Gastroesophageal sphincter (tissue), 4 donors: Measurements from ENCODE around the gene BIRC7. TPM values are rescaled to one million over a fixed set of nuclear protein-coding genes. Genes with fewer than 3 reads are reported as not detected.

ENCODE experiments used
- ATAC-seq: fragments of 150-250 bp; one replicate; pipeline ENCODE4 v1.9.1; 2016; ENCODE audit warnings: mild to moderate bottlenecking, moderate library complexity
- H3K27ac ChIP-seq, 4 donors: fragments of 200-600 bp; sonication (generic) in 3 of 4; 1 replicate in 3 of 4; 2 replicates in 1 of 4; pipeline ENCODE4 v1.5.1; 2016 to 2019
- H3K27me3 ChIP-seq: fragments of 200-600 bp; sonication (generic); one replicate; pipeline ENCODE4 v1.5.1; 2019
- H3K36me3 ChIP-seq, 2 donors: fragments of 200-600 bp; sonication (generic); one replicate each; pipeline ENCODE4 v1.5.1; 2019; ENCODE audit warnings: control low read depth in 1 of 2
- H3K4me1 ChIP-seq, 3 donors: fragments of 200-600 bp; sonication (generic); 1 replicate in 2 of 3; 2 replicates in 1 of 3; pipeline ENCODE4 v1.5.1; 2016 to 2019; ENCODE audit warnings: control low read depth in 2 of 3
- H3K4me3 ChIP-seq, 2 donors: fragments of 200-600 bp; sonication (generic); one replicate each; pipeline ENCODE4 v1.5.1; 2019; ENCODE audit warnings: mild to moderate bottlenecking in 1 of 2, moderate library complexity in 1 of 2
- H3K9me3 ChIP-seq, 3 donors: fragments of 200-600 bp; sonication (generic); one replicate each; pipeline ENCODE4 v1.5.1; 2017 to 2019; ENCODE audit warnings: control low read depth in 2 of 3
- EP300 ChIP-seq: sonication (generic); formaldehyde crosslinking; IDR thresholded peaks from one replicate; pipeline ENCODE4 v1.6.1; 2017; ENCODE audit warnings: antibody characterized with exemption, mild to moderate bottlenecking
- POLR2A ChIP-seq, 2 donors: fragments of 450-650 bp; IDR thresholded peaks; one replicate each; pipeline ENCODE4 v1.6.1; 2017; ENCODE audit warnings: antibody characterized with exemption in 2 of 2, mild to moderate bottlenecking in 2 of 2, moderate library complexity in 1 of 2
- POLR2AphosphoS5 ChIP-seq: sonication (generic); formaldehyde crosslinking; IDR thresholded peaks from one replicate; pipeline ENCODE4 v1.6.1; 2017; ENCODE audit warnings: antibody characterized with exemption
- WGBS, 2 donors: methylation state at CpG; one replicate each; pipeline ENCODE4 v1.1.5; 2018; ENCODE audit warnings: low coverage in 1 of 2; 5-methylcytosine and 5-hydroxymethylcytosine counted together
- total RNA-seq, 4 donors: library from RNA; depleted of rRNA; stranded (reverse); fragments of >200 nt; gene quantifications; one replicate each; pipeline ENCODE4 v1.1.0, GENCODE V29; 2016
- TF ChIP-seq, protein P1 (sequence below), 4 experiments: fragments of 200-600 bp in 2 of 4; fragments of 450-650 bp in 2 of 4; sonication (generic) in 1 of 4; IDR thresholded peaks; one replicate each; pipeline ENCODE4 v1.5.1; 2017 to 2019; ENCODE audit warnings: antibody characterized with exemption in 4 of 4, mild to moderate bottlenecking in 2 of 4, moderate library complexity in 2 of 4

The BIRC7 gene
- total RNA-seq, 4 donors from 2014 or later: not detected

DNA sequence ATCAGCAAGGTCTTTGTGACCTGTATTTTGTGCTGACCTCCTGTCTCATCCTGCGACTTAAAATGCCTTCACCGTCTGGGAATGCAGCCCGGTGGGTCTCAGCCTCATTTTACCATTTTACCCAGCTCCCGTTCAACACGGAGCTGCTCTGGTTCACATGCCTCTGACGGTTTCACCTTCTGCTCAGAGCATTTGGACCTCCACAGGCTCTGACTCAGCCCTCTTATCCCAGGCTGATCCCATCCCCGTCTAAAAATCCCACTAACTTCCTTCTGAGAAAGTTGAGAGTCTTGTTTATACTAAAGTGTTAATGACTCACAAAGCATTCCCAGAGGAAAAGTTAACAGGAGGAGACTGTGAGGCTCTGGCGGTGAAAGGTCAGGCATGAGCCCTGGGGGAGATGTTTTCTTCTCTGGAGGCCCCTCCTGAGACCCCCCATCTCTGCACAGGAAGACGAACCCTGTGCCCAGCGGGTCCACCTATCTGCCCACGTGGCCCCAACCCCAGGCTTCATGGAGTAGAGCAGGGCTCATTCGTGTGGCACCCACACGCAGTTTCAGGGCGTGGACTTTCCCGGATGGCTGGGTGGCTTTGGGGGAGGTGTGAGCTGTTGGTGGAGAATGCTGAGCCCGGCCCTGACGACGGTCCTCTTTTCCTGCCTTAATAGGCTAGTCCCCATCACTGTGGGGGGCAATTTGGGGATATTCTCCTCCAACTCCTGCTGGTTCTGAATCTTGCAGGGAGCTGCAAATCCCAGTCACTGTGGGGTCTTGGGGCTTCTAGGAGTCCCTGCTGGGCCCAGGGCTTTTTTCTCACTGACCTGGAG is 3.3 kb upstream of the BIRC7 start:
- Histone ChIP-seq H3K36me3 (no peaks in the 10 kb centered on the region), H3K27me3 (peaks cover 83% of the 10 kb centered on the region), H3K27ac (no peak overlapping the region), H3K4me3 (no peak overlapping the region), H3K4me1 (peaks cover 0 to 10% (median 0%) of the 10 kb centered on the region in 3 donors), H3K9me3 (no peaks in the 10 kb centered on the region)
- 42 to 57% methylated on average over 4 to 6 of the region's 18 CpGs for WGBS, 2 donors
- TF ChIP-seq, protein P1, sequence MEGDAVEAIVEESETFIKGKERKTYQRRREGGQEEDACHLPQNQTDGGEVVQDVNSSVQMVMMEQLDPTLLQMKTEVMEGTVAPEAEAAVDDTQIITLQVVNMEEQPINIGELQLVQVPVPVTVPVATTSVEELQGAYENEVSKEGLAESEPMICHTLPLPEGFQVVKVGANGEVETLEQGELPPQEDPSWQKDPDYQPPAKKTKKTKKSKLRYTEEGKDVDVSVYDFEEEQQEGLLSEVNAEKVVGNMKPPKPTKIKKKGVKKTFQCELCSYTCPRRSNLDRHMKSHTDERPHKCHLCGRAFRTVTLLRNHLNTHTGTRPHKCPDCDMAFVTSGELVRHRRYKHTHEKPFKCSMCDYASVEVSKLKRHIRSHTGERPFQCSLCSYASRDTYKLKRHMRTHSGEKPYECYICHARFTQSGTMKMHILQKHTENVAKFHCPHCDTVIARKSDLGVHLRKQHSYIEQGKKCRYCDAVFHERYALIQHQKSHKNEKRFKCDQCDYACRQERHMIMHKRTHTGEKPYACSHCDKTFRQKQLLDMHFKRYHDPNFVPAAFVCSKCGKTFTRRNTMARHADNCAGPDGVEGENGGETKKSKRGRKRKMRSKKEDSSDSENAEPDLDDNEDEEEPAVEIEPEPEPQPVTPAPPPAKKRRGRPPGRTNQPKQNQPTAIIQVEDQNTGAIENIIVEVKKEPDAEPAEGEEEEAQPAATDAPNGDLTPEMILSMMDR (IDR thresholded peaks at IDR 0.05): no peak
- no peak for TF ChIP-seq POLR2A (IDR thresholded peaks at IDR 0.05)
- TF ChIP-seq POLR2AphosphoS5: no peak
- TF ChIP-seq EP300: no peak
- no peak for ATAC-seq

DNA sequence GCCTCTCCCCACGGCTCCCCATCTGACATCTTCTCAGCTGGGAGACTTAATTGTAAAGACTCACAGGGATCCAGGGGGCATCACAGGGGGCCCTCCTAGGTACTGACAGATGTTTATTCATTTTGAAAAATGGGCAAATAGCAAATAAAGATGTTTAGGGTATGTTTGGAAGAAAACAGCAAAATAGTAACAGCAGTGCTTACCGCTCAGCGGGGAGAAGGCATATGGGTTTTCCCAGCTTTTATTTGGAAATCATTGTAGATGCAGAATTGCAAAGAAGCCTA is 2.7 kb upstream of the BIRC7 start:
- no peak for TF ChIP-seq POLR2A (IDR thresholded peaks at IDR 0.05)
- no peak for TF ChIP-seq EP300
- TF ChIP-seq, protein P1 (IDR thresholded peaks at IDR 0.05): no peak
- no peak for TF ChIP-seq POLR2AphosphoS5
- WGBS, 2 donors: 87 to 93% methylated on average over 2 of the region's 3 CpGs
- Histone ChIP-seq H3K9me3 (no peaks in the 10 kb centered on the region), H3K36me3 (no peaks in the 10 kb centered on the region), H3K4me1 (peaks cover 0 to 10% (median 0%) of the 10 kb centered on the region in 3 donors), H3K27ac (no peak overlapping the region), H3K4me3 (no peak overlapping the region), H3K27me3 (peaks cover 88% of the 10 kb centered on the region)
- ATAC-seq: no peak

DNA sequence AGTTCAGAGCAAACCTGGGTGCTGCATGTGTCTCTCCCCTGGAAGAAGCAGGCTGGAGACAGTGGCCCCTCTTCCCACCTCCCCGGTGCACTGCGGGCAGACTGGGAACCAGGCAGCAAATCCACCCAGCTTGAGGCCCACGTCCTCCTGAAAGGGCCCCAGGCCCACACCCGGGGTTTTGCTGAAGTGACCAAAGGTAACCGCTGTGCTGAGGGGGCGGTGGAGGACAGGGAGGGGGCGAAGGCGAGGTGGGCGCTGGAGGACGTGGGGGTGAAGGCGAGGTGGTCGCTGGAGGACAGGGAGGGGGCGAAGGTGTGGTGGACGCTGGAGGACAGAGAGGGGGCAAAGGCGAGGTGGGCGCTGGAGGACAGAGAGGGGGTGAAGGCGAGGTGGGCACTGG is 1.8 kb upstream of the BIRC7 start:
- Histone ChIP-seq H3K4me1 (peaks cover 0 to 10% (median 0%) of the 10 kb centered on the region in 3 donors), H3K4me3 (no peak overlapping the region), H3K27me3 (peaks cover 86% of the 10 kb centered on the region), H3K27ac (no peak overlapping the region), H3K9me3 (no peaks in the 10 kb centered on the region), H3K36me3 (no peaks in the 10 kb centered on the region)
- TF ChIP-seq POLR2A (IDR thresholded peaks at IDR 0.05) (no peak), POLR2AphosphoS5 (no peak), EP300 (no peak)
- TF ChIP-seq, protein P1 (IDR thresholded peaks at IDR 0.05): no peak
- 80% methylated on average over 1 to 3 of the region's 17 CpGs for WGBS, 2 donors
- ATAC-seq: no peak

DNA sequence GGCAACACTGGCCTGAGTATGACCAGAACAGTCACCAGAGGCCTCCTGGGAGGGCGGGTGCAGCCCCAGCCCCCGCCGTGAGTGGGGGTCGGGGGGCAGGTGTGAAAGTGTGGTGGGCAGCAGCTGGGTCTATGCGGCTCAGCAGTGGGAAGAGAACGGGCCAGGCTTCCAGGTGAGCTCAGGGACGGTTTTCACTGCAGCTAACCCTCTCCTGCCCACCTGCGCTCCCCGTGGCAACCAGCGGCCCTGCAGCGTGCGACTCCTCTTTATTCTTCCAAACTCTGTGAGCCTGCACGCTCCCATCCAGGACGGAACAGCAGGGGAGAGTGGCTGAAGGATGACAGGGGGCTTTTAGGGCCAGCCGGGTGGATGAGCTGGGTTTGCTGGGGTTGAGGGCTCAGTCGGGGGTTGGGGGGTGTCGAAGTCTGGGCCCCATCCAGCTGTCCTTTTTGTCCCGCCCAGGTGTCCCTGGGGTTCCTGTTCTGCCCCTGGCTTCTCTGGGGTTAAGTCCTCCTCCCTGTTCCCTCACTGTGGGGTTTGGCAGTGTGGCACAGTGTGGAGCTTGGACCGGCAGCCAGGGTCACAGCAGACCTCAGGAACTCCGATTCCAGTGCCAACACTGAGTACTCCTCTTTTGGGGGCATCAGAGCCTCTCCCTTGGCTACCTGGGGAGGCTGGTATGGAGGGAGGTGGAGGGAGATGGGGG is 859 bp upstream of the BIRC7 start:
- ATAC-seq: no peak
- no peak overlapping the region for H3K27ac ChIP-seq
- no peak overlapping the region for H3K4me3 ChIP-seq
- WGBS, 2 donors: no CpG with 5 or more reads among the region's 20 CpGs
- TF ChIP-seq POLR2A (IDR thresholded peaks at IDR 0.05) (no peak), EP300 (no peak), POLR2AphosphoS5 (no peak)
- TF ChIP-seq, protein P1 (IDR thresholded peaks at IDR 0.05): no peak
- H3K4me1 ChIP-seq: peaks cover 0 to 10% (median 0%) of the 10 kb centered on the region in 3 donors
- H3K36me3 ChIP-seq: no peaks in the 10 kb centered on the region
- no peaks in the 10 kb centered on the region for H3K9me3 ChIP-seq
- H3K27me3 ChIP-seq: peaks cover 88% of the 10 kb centered on the region
